Endothelial cell of umbilical vein (primary cell): Measurements from ENCODE around the gene CENPB.

Experiments used
- CTCF ChIP-seq, 2 donors: IDR thresholded peaks; 1 replicate in 1 of 2; 2 replicates in 1 of 2; pipeline ENCODE4 v1.5.1; 2011; ENCODE audit warnings: low read length in 2 of 2, mild to moderate bottlenecking in 2 of 2, moderate library complexity in 2 of 2, control low read depth in 1 of 2, inconsistent platforms in 1 of 2, low read depth in 1 of 2; ENCODE audit not compliant: insufficient read depth in 1 of 2; ENCODE audit errors: extremely low read depth in 1 of 2
- EZH2 ChIP-seq: IDR thresholded peaks from 2 replicates; pipeline ENCODE4 v1.6.1; 2012; ENCODE audit warnings: borderline replicate concordance, low read depth, mild to moderate bottlenecking, moderate library complexity, low read length, inconsistent platforms; ENCODE audit not compliant: severe bottlenecking
- FOS ChIP-seq: IDR thresholded peaks from 2 replicates; pipeline ENCODE4 v1.6.1; 2011; ENCODE audit warnings: mild to moderate bottlenecking, low read length, moderate library complexity, borderline replicate concordance; ENCODE audit not compliant: insufficient read depth
- GATA2 ChIP-seq: IDR thresholded peaks from 2 replicates; pipeline ENCODE4 v1.7.0; 2011; ENCODE audit warnings: low read depth, mild to moderate bottlenecking, moderate library complexity, mixed read lengths, low read length; ENCODE audit not compliant: insufficient read length, insufficient read depth
- JUN ChIP-seq: IDR thresholded peaks from 2 replicates; pipeline ENCODE4 v1.6.1; 2011; ENCODE audit warnings: borderline replicate concordance, low read depth; ENCODE audit not compliant: insufficient read length, insufficient read depth
- MAX ChIP-seq: IDR thresholded peaks from 2 replicates; pipeline ENCODE4 v1.6.1; 2011; ENCODE audit not compliant: insufficient read depth, insufficient read length
- MYC ChIP-seq: IDR thresholded peaks from one replicate; pipeline ENCODE4 v1.6.1; 2011; ENCODE audit warnings: mild to moderate bottlenecking, low read depth, low read length
- POLR2A ChIP-seq: IDR thresholded peaks from 2 replicates; pipeline ENCODE4 v1.6.1; 2012; ENCODE audit warnings: low read depth, mild to moderate bottlenecking, control low read depth, low read length
- POLR2AphosphoS5 ChIP-seq: IDR thresholded peaks from 2 replicates; pipeline ENCODE4 v1.6.1; 2012; ENCODE audit warnings: low read depth, mild to moderate bottlenecking, control low read depth, low read length, moderate library complexity; ENCODE audit not compliant: insufficient read depth

- no peak for TF ChIP-seq EZH2
- TF ChIP-seq POLR2A = no peak
- TF ChIP-seq CTCF (IDR thresholded peaks at IDR 0.05; ENCODE audit: extremely low read depth in 1 of 2, insufficient read depth in 1 of 2, low read depth in 1 of 2, low read length in 2 of 2) = no peak
- no peak for TF ChIP-seq MAX
- no peak for TF ChIP-seq POLR2AphosphoS5
- TF ChIP-seq GATA2 = no peak
- TF ChIP-seq JUN = no peak
- TF ChIP-seq MYC = no peak
- TF ChIP-seq FOS = no peak
Measured at GRCh38 chr20:3757268-3757667, 29.3 kb downstream of the CENPB start.
